Activated T-helper 17 cell treated with anti-CD3 and anti-CD28 coated beads, Interleukin-2, amount 50 U/mL, for 72 hours (primary cell): ENCODE measurements around the gene ACTN1. TPM values are rescaled to one million over a fixed set of nuclear protein-coding genes. Genes with fewer than 3 reads are reported as not detected.

Experiments
- ATAC-seq: fragments of 150-1000 bp; cut with Tn5 transposase; replicated peaks from 2 replicates; pipeline ENCODE4 v1.10.0; 2021; ENCODE audit warnings: mild to moderate bottlenecking, moderate library complexity
- H3K27ac Mint-ChIP-seq: one replicate; pipeline ENCODE4 v1.8.0; 2022; ENCODE audit warnings: mixed read lengths
- H3K27me3 Mint-ChIP-seq: one replicate; pipeline ENCODE4 v1.8.0; 2022; ENCODE audit warnings: mixed read lengths
- H3K36me3 Mint-ChIP-seq: one replicate; pipeline ENCODE4 v1.8.0; 2022; ENCODE audit warnings: low read depth, mild to moderate bottlenecking, mixed read lengths
- H3K4me1 Mint-ChIP-seq: one replicate; pipeline ENCODE4 v1.8.0; 2022; ENCODE audit warnings: mixed read lengths
- H3K4me3 Mint-ChIP-seq: one replicate; pipeline ENCODE4 v1.8.0; 2022; ENCODE audit warnings: mild to moderate bottlenecking, mixed read lengths
- H3K9me3 Mint-ChIP-seq: one replicate; pipeline ENCODE4 v1.8.0; 2022; ENCODE audit warnings: mixed read lengths
- total RNA-seq, 2 donors: library from RNA; stranded (reverse); gene quantifications; one replicate each; pipeline ENCODE4 v1.2.3, GENCODE V29; 2022

Gene ACTN1
- total RNA-seq, 2 donors from 2014 or later = 38.3 to 54.1 TPM

- no peaks in the 10 kb centered on the region for H3K27me3 Mint-ChIP-seq
- H3K9me3 Mint-ChIP-seq = no peaks in the 10 kb centered on the region
- H3K4me1 Mint-ChIP-seq = peaks cover 15% of the 10 kb centered on the region
- H3K4me3 Mint-ChIP-seq = no peak overlapping the region
- H3K36me3 Mint-ChIP-seq = no peaks in the 10 kb centered on the region
- H3K27ac Mint-ChIP-seq = peak overlapping the region; percentile 55
- no peak for ATAC-seq
Measured at GRCh38 chr14:68945190-68945584, 33.9 kb downstream of the ACTN1 start.

DNA sequence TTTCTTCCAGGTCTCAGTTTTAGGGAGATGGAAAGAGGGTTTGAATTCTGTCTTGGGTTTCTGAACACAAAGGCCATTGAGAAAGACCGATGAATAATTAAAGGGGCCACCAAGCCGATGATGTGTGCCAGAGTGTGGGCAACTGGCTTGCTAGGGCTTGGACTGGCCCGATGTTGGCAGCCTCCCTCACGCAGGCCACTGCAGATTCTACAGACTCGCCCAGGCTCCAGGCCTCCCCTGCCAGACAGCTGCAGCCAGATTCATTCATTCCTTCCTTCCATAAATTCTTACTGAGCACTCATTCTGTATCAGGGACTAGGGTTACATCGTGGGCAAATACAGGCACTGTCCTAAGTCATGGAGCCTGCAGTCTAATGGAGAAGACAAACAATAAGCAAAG, 34.9 kb downstream of the ACTN1 start:
- no peak for ATAC-seq
- H3K27me3 Mint-ChIP-seq = no peaks in the 10 kb centered on the region
- H3K9me3 Mint-ChIP-seq = no peaks in the 10 kb centered on the region
- peaks cover 15% of the 10 kb centered on the region for H3K4me1 Mint-ChIP-seq
- no peaks in the 10 kb centered on the region for H3K36me3 Mint-ChIP-seq
- no peak overlapping the region for H3K4me3 Mint-ChIP-seq
- H3K27ac Mint-ChIP-seq = peak overlapping the region; percentile 55

DNA sequence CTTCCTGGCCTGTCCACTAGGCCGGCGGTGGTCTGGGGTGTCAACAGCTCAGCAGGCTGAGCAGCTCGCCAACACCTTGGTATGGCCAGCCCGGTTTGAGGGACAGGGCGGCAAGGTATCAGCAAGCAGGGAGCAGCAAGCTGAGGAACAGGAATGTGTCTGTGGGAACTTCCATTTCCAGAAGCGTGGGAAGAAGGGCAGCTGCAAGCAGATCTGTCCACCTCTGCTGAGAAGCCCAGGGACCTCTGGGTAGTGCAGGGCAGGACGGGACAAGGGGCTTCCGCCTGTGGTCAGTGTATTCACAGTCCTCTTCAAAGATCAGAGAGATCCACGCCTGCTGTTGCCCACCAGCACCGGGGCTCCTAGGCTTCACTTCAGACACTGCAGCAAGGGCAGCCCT, 36.0 kb downstream of the ACTN1 start:
- H3K27me3 Mint-ChIP-seq = no peaks in the 10 kb centered on the region
- H3K27ac Mint-ChIP-seq = no peak overlapping the region
- no peaks in the 10 kb centered on the region for H3K36me3 Mint-ChIP-seq
- H3K4me1 Mint-ChIP-seq = peaks cover 15% of the 10 kb centered on the region
- H3K9me3 Mint-ChIP-seq = no peaks in the 10 kb centered on the region
- ATAC-seq = no peak
- H3K4me3 Mint-ChIP-seq = no peak overlapping the region

DNA sequence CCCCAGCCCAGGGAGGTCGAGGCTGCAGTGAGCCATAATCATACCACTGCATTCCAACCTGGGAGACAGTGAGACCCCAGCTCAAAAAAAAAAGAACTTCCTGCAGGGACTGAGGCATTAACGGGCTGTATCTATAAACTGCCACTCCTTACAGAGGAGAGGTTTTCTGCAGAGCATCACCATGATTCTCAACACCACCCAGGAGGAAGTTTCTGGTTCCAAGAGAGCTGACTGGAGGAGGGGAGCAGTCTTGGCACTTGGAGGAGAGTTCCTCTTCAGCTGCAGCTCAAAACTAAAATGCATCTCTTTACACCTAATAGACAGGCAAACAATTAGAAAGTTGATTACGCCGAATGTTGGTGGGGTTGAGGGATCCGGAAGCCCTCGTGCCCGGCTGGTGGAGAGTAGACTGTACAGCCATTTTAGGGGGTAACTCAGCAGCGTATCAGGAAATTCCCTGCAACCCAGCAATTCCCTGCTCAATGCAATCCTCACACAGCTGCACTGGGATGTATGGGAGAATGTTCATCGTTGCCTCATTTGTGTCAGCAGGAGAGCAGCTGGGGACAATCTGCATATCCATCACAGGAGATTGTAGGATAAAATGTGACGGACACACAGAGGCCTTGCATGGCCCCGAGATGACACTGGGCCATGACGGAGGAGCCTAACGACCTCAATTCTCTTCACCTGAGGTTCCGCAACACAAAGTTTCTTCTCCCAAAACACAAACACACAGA, 36.6 kb downstream of the ACTN1 start:
- no peak for ATAC-seq
- Mint-ChIP-seq H3K27ac (no peak overlapping the region), H3K4me1 (peaks cover 15% of the 10 kb centered on the region), H3K27me3 (no peaks in the 10 kb centered on the region), H3K9me3 (no peaks in the 10 kb centered on the region), H3K4me3 (no peak overlapping the region), H3K36me3 (no peaks in the 10 kb centered on the region)

GRCh38 chr14:68941820-68942219, 37.3 kb downstream of the ACTN1 start:
- Mint-ChIP-seq H3K36me3 (no peaks in the 10 kb centered on the region), H3K4me3 (no peak overlapping the region), H3K27ac (no peak overlapping the region), H3K9me3 (no peaks in the 10 kb centered on the region), H3K27me3 (no peaks in the 10 kb centered on the region), H3K4me1 (peaks cover 15% of the 10 kb centered on the region)
- no peak for ATAC-seq

GRCh38 chr14:68940614-68941185, 38.4 kb downstream of the ACTN1 start:
- Mint-ChIP-seq H3K36me3 (no peaks in the 10 kb centered on the region), H3K27me3 (no peaks in the 10 kb centered on the region), H3K27ac (no peak overlapping the region), H3K4me1 (peaks cover 13% of the 10 kb centered on the region), H3K9me3 (no peaks in the 10 kb centered on the region), H3K4me3 (no peak overlapping the region)
- ATAC-seq = no peak

DNA sequence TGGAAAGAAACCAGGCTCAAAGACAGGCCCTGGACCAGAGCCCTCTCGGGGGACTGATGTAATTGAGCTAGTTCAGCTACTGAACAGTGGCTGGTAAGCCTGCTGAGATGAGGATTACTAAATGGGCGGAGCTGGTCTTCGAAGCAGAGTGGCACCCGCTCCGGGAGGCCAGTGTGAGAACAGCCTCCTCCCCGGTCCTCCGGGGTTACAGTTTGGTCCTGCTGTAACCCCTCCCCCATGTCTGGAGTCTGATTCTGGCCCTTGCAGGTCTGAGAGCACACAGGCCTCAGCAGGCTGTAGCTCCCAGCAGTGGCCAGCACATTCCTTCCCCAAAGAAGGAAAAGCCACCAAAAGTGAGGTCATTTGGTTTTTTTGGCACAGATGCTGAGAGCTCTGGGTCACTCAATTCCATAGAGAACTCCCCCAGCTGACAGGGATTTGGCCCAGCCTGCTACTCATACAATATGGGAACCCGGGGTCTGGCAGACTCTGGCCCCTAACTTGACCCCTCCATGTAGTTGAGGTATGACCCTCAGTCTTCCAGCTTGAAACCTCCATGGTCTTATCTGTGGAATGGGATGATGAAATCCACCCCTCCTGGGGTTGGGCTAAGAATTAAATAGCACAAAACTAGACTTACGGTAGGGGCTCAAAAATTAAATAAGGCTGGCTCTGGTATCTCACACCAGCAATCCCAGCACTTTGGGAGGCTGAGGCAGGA, 39.0 kb downstream of the ACTN1 start:
- H3K27me3 Mint-ChIP-seq = no peaks in the 10 kb centered on the region
- no peak overlapping the region for H3K4me3 Mint-ChIP-seq
- H3K4me1 Mint-ChIP-seq = peaks cover 6% of the 10 kb centered on the region
- H3K36me3 Mint-ChIP-seq = no peaks in the 10 kb centered on the region
- no peaks in the 10 kb centered on the region for H3K9me3 Mint-ChIP-seq
- no peak for ATAC-seq
- H3K27ac Mint-ChIP-seq = no peak overlapping the region

GRCh38 chr14:68939181-68939892, 39.8 kb downstream of the ACTN1 start:
- ATAC-seq = no peak
- Mint-ChIP-seq H3K27me3 (no peaks in the 10 kb centered on the region), H3K4me3 (no peak overlapping the region), H3K9me3 (no peaks in the 10 kb centered on the region), H3K36me3 (no peaks in the 10 kb centered on the region), H3K27ac (no peak overlapping the region), H3K4me1 (peaks cover 5% of the 10 kb centered on the region)

DNA sequence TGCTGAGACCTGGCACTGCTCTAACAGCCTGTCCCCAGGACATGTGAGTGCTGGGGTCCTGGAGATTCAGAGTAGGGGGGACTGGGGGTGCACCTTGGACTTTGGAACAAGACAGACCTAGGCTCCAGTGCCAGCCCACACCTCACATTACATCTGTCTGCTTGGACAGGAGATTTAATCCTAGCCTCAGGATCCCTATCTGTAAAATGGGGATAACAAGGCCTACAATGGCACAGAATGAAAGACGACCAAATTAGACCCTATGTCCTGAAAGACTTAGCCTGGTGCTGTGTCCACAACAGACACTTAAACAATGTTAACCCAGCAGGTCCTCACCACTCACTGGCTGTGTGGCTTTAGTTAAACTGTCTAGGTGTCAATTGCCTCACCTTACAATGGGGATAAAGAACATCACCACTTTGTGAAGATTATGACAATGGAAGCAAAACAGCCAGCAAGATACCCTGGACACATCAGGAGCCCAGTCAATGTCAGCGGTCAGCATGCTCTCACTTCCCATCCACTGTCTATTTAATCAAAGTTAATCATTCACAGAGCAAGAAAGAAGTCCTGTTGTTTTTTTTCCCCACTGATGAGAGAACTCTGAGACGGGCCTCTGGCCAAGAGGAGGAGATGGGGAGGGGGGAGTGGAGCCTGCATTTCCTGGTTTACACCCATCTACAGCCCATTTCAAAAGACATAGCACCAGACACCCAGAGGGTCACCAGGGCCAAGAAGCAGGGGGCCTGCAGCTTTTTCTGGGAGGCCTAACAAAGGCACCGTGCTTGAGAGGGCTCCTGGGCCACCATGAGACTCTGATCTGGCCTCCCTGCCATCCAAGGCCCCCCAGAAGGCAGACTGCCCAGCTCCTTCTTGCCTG, 40.6 kb downstream of the ACTN1 start:
- Mint-ChIP-seq H3K4me1 (peaks cover 5% of the 10 kb centered on the region), H3K27ac (peak overlapping the region; percentile 22), H3K9me3 (no peaks in the 10 kb centered on the region), H3K36me3 (no peaks in the 10 kb centered on the region), H3K4me3 (no peak overlapping the region), H3K27me3 (no peaks in the 10 kb centered on the region)
- ATAC-seq = no peak

- Mint-ChIP-seq H3K27me3 (no peaks in the 10 kb centered on the region), H3K27ac (no peak overlapping the region), H3K4me3 (no peak overlapping the region), H3K4me1 (peaks cover 5% of the 10 kb centered on the region), H3K9me3 (no peaks in the 10 kb centered on the region), H3K36me3 (no peaks in the 10 kb centered on the region)
- ATAC-seq = no peak
Measured at GRCh38 chr14:68937471-68938270, 41.4 kb downstream of the ACTN1 start.

DNA sequence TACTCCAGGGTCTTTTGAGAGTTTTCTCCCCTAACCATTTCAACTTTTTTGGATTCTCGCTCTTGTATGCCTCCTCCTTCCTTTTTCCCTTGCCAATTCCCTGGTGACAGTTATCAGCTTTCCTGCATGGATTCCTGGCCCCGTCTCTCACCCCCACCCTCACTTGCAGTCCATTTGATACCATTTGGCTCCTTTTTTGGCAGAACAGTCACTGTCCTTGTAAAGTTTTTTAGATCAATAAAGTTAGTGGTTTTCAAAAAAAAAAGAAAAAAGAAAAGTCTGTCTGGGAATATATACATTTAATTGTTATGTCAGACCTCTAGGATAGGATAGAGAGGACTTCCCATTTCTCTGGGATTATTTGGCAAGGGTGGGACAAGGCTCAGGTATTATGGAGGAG, 42.1 kb downstream of the ACTN1 start:
- no peaks in the 10 kb centered on the region for H3K27me3 Mint-ChIP-seq
- no peak overlapping the region for H3K27ac Mint-ChIP-seq
- no peaks in the 10 kb centered on the region for H3K9me3 Mint-ChIP-seq
- no peak overlapping the region for H3K4me3 Mint-ChIP-seq
- no peak for ATAC-seq
- no peaks in the 10 kb centered on the region for H3K36me3 Mint-ChIP-seq
- H3K4me1 Mint-ChIP-seq = peaks cover 5% of the 10 kb centered on the region

DNA sequence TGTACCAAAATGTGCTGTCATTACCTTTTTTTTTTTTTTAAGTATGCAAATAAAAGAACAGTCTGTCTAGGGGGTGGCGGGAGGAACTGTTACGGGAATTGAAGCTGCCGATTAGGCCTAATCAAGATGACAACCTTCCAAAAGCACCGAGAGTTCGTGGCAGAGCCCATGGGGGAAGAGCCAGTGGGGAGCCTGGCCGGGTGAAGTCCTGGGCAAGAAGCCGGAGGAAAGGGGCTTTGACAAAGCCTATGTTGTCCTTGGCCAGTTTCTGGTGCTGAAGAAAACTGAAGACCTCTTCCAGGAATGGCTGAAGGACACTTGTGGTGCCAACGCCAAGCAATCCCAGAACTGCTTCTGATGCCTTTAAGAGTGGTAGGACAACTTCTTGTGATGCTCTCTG, 42.6 kb downstream of the ACTN1 start:
- H3K4me1 Mint-ChIP-seq = peaks cover 6% of the 10 kb centered on the region

DNA sequence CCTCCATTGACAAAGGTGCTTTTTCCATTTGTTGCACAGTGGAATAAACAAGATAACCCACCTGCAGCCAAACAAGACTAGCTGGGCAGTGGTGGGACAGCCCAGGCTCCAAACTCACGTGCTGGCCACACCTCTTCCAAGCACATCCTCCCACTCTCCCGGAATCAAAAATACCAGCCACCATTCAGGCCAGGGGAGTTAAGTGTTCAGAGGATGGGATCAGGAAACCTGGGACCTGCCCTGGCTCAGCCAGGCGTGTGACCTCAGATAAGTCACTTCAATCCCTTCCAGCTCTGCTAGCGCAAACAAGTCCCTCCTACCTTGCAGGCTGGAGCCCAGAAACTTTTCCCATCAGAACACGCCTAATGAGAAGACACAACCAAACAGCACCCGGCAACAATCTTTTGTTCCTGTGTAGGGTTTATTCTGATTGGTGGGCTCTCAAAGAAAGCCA, 43.3 kb downstream of the ACTN1 start:
- Mint-ChIP-seq H3K27ac (no peak overlapping the region), H3K27me3 (no peaks in the 10 kb centered on the region), H3K36me3 (no peaks in the 10 kb centered on the region), H3K4me3 (no peak overlapping the region), H3K9me3 (no peaks in the 10 kb centered on the region), H3K4me1 (peaks cover 8% of the 10 kb centered on the region)
- no peak for ATAC-seq

More for the DNA sequence above, 42.6 kb downstream of the ACTN1 start:
- no peaks in the 10 kb centered on the region for H3K27me3 Mint-ChIP-seq
- H3K27ac Mint-ChIP-seq = no peak overlapping the region
- H3K36me3 Mint-ChIP-seq = no peaks in the 10 kb centered on the region
- no peak overlapping the region for H3K4me3 Mint-ChIP-seq
- ATAC-seq = no peak
- H3K9me3 Mint-ChIP-seq = no peaks in the 10 kb centered on the region
